ENCODE results near the gene TAS2R40. TPM values are rescaled to one million over a fixed set of nuclear protein-coding genes. Genes with fewer than 3 reads are reported as not detected.

The TAS2R40 gene
- total and polyA plus RNA-seq, 2 donors (not counting 3 experiments of a cell fraction or from before 2014, with no cell fraction given): not detected

DNA sequence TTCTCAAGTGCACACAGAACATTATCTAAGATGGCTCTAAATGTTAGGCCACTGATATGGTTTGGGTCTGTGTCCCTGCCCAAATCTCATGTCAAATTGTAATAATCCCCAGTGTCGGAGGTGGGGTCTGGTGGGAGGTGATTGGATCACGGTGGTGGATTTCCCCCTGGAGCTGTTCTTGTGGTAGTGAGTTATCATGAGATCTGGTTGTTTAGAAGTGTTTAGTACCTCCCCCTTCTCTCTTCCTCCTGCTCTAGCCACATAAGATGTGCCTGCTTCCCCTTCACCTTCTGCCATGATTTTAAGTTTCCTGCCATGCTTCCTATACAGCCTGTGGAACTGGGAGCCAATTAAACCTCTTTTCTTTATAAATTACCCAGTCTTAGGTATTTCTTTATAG lies 30.2 kb downstream of the TAS2R40 start:
- CTCF ChIA-PET: interaction anchor here (2.3 kb wide), 1 partner anchor 11 kb away, joined by 7 read pairs; no protein-coding TSS in a partner anchor
- dilution Hi-C loops (cut with MboI; ENCODE audit: extremely low pct_ligation_motif_present, low sequenced_read_pairs): no loop called here

More for the DNA sequence above, 30.2 kb downstream of the TAS2R40 start:
- FAIRE-seq (no peak), DNase-seq (ENCODE audit: low read depth, low spot score) (no peak)
- H3K4me2 ChIP-seq (ENCODE audit: insufficient read depth, low read length): no peak overlapping the region
- no TSS peak for BruUV-seq (replicated peaks)
- POLR2A ChIA-PET: no interaction called here
- peaks cover 2% of the 10 kb centered on the region for H3K4me1 ChIP-seq (ENCODE audit: control insufficient read depth, extremely low read depth, insufficient read depth, low read length)
- H3K27ac ChIP-seq (ENCODE audit: insufficient read depth, low read depth, low read length): no peak overlapping the region
- no peaks in the 10 kb centered on the region for H3K36me3 ChIP-seq (ENCODE audit: control insufficient read depth in 2 of 2, extremely low read depth in 1 of 2, insufficient read depth in 2 of 2, low read length in 2 of 2)
- H3K9me1 ChIP-seq (replicated peaks; ENCODE audit: control insufficient read depth, extremely low read depth, insufficient read depth, low read length): no peaks in the 10 kb centered on the region
- intact Hi-C loops (cut with micrococcal nuclease): no loop called here
- peaks cover 0 to 3% of the 10 kb centered on the region in 2 experiments for H3K27me3 ChIP-seq (ENCODE audit: control insufficient read depth in 2 of 2, insufficient read depth in 2 of 2, low read length in 2 of 2)
- no peak for TF ChIP-seq MYC (IDR thresholded peaks at IDR 0.05; ENCODE audit: low read depth, low read length)
- TF ChIP-seq, protein P1, sequence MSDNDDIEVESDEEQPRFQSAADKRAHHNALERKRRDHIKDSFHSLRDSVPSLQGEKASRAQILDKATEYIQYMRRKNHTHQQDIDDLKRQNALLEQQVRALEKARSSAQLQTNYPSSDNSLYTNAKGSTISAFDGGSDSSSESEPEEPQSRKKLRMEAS (IDR thresholded peaks at IDR 0.05; ENCODE audit: insufficient read depth, insufficient read length): no peak
- TF ChIP-seq EZH2 (IDR thresholded peaks at IDR 0.05; ENCODE audit: borderline replicate concordance, low read depth, low read length, severe bottlenecking): no peak
- no peak for TF ChIP-seq FOS (IDR thresholded peaks at IDR 0.05; ENCODE audit: borderline replicate concordance, insufficient read depth, low read length)
- TF ChIP-seq JUN (IDR thresholded peaks at IDR 0.05; ENCODE audit: borderline replicate concordance, insufficient read depth, insufficient read length, low read depth): no peak
- TF ChIP-seq, protein P2, sequence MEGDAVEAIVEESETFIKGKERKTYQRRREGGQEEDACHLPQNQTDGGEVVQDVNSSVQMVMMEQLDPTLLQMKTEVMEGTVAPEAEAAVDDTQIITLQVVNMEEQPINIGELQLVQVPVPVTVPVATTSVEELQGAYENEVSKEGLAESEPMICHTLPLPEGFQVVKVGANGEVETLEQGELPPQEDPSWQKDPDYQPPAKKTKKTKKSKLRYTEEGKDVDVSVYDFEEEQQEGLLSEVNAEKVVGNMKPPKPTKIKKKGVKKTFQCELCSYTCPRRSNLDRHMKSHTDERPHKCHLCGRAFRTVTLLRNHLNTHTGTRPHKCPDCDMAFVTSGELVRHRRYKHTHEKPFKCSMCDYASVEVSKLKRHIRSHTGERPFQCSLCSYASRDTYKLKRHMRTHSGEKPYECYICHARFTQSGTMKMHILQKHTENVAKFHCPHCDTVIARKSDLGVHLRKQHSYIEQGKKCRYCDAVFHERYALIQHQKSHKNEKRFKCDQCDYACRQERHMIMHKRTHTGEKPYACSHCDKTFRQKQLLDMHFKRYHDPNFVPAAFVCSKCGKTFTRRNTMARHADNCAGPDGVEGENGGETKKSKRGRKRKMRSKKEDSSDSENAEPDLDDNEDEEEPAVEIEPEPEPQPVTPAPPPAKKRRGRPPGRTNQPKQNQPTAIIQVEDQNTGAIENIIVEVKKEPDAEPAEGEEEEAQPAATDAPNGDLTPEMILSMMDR (IDR thresholded peaks at IDR 0.05; ENCODE audit: extremely low read depth in 1 of 2, insufficient read depth in 1 of 2, low read depth in 1 of 2, low read length in 2 of 2): no peak
- no peak for TF ChIP-seq POLR2A (IDR thresholded peaks at IDR 0.05; ENCODE audit: low read depth, low read length)
- TF ChIP-seq GATA2 (IDR thresholded peaks at IDR 0.05; ENCODE audit: insufficient read depth, insufficient read length, low read depth, low read length): no peak
- no peak for TF ChIP-seq POLR2AphosphoS5 (IDR thresholded peaks at IDR 0.05; ENCODE audit: insufficient read depth, low read depth, low read length)
- no peak overlapping the region for H3K9ac ChIP-seq (replicated peaks; ENCODE audit: extremely low read depth, insufficient read depth, low read length)
- H3K9me3 ChIP-seq (replicated peaks; ENCODE audit: control insufficient read depth, insufficient read depth, low read length): no peaks in the 10 kb centered on the region
- H2AFZ ChIP-seq (ENCODE audit: low read depth, low read length): no peak overlapping the region
- H4K20me1 ChIP-seq (replicated peaks; ENCODE audit: control insufficient read depth, extremely low read depth, insufficient read depth, low read length): no peaks in the 10 kb centered on the region
- no peaks in the 10 kb centered on the region for H3K79me2 ChIP-seq (ENCODE audit: control insufficient read depth, insufficient read depth, low read length)
- no peak overlapping the region for H3K4me3 ChIP-seq (replicated peaks in 1 of 3; ENCODE audit: insufficient read depth in 1 of 3, low read depth in 1 of 3, low read length in 3 of 3)

All from endothelial cell of umbilical vein (primary cell).